Measurements from ENCODE around the gene IL17REL.

- TF ChIP-seq, protein P1, sequence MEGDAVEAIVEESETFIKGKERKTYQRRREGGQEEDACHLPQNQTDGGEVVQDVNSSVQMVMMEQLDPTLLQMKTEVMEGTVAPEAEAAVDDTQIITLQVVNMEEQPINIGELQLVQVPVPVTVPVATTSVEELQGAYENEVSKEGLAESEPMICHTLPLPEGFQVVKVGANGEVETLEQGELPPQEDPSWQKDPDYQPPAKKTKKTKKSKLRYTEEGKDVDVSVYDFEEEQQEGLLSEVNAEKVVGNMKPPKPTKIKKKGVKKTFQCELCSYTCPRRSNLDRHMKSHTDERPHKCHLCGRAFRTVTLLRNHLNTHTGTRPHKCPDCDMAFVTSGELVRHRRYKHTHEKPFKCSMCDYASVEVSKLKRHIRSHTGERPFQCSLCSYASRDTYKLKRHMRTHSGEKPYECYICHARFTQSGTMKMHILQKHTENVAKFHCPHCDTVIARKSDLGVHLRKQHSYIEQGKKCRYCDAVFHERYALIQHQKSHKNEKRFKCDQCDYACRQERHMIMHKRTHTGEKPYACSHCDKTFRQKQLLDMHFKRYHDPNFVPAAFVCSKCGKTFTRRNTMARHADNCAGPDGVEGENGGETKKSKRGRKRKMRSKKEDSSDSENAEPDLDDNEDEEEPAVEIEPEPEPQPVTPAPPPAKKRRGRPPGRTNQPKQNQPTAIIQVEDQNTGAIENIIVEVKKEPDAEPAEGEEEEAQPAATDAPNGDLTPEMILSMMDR (IDR thresholded peaks at IDR 0.05; ENCODE audit: low read length) = no peak
- TF ChIP-seq EZH2 (IDR thresholded peaks at IDR 0.05; ENCODE audit: borderline replicate concordance, low read length) = no peak
These were observed 2.3 kb upstream of the IL17REL start for GRCh38 chr22:50014655-50015401.

Data from OCI-LY1 (cell line).